GM12864 (cell line): ENCODE measurements around the gene PALD1.
A peak's percentile ranks its signal among the peaks of the same experiment; 100 is the strongest.

Source experiments
- DNase-seq: peaks from one replicate; pipeline ENCODE4 v3.0.0-alpha.2; 2011; ENCODE audit warnings: low read depth
- H3K4me3 ChIP-seq: 2 replicates; pipeline ENCODE4 v1.5.1; 2011; ENCODE audit warnings: mild to moderate bottlenecking, low read depth, low read length, control low read depth
- CTCF ChIP-seq: IDR thresholded peaks from 2 replicates; pipeline ENCODE4 v1.5.1; 2011; ENCODE audit warnings: low read depth, mild to moderate bottlenecking, moderate library complexity, low read length, control low read depth, inconsistent platforms; ENCODE audit errors: missing control alignments

The PALD1 gene

DNA sequence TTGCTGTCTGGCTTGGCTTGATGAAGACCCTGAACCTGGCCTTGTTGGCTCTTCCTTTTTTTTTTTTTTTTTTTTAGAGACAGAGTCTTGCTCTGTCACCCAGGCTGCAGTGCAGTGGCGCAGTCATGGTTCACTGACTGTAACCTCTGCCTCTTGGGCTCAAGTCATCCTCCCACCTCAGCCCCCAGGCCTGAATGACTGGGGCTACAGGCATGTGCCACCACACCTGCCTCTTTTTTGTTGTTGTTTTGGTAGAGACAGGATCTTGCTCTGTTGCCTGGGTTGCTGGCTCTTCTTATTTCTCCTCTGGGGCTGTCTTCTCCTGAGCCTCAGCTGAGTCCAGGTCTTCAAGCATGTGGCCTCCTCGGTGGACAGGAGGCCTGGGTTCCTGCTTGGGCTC lies 79.3 kb downstream of the PALD1 start:
- DNase-seq = no peak
- no peak overlapping the region for H3K4me3 ChIP-seq
- no peak for TF ChIP-seq CTCF

DNA sequence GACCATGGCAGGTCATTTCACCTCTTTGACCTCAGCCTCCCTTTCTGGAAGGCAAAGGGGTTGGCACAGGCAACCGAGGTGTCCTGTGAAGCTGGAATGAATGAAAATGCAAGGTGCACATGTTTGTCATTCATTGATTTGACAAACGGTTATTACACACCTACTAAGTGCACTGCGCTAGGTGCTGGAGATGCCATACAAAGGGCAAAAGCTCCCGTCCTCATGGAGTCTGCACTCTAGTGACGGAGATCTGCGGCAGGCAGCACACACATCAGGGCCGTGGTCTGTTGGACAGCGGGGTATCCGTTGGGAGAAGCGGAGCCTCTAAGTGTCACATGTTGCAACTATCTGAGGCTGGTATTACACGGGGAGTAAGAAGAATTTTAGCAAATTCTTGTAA lies 79.7 kb downstream of the PALD1 start:
- no peak for DNase-seq
- no peak overlapping the region for H3K4me3 ChIP-seq
- TF ChIP-seq CTCF = no peak

DNA sequence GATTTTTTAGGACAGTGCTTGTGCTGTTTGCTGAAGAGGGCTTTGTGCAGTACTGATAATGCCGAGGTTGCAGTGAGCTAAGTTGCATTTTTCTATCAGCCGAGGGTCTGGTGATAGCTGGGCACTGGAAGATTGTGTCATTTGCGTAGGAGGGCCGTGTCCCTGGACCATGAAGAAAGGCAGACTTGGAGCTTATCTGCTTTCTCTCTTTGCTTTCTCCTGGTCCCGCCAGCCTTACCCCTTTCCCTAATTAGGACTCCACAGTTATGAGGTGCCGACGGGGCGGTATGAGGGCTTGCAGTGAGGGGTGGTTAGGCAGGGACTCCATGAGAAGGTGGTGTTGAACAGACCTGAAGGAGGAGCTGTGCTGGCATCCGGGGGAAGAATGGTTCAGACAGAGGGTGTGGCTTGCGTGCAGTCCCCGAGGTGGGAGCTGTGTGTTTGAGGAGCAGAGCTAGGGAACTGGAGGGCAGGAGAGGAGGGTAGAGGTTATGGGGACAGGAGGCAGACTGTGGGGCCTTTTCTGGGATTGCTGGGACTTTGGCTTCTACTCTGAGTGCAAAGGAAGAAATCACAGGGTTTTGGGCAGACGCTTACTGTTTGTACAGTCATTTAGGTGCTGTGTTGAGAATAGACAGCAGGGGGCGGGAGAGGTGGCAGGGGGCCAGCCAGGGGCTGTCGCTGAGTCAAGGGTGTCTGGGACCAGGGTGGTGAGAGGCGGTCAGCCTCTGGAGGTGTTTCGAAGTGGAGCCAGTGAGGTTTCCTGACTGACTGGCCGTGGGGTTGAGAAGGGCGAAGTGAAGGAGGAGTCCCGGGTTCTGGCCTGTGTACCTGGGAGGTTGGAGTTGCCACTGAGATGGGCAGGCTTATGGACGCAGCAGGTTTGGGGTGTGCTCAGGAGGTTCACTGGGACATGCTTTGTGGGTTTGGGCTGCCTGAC lies 80.6 kb downstream of the PALD1 start:
- TF ChIP-seq CTCF = peak; percentile 55
- DNase-seq = no peak
- peak overlapping the region; percentile 34 for H3K4me3 ChIP-seq

GRCh38 chr10:70559861-70560260 lies 81.3 kb downstream of the PALD1 start:
- no peak for DNase-seq

DNA sequence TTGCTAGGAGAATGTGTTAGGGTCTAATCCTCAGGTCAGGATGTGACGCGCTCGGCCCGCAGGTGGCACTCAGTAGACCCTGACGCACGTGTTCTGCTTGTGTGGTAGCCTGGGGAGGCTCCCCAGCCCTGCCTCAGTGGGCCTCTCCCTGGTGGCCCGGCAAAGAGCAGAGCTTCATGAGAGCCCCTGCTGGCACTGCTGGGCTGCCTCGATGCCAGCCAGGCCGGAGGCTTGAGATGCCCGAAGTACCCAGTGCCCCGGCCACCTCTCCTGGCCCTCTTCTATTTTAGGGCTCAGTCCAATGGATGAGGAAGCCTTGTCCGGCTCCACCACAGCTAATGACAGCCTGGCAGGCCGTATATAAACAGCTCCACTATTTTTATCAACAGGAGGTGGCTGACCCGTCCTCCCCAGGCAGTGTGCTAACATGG lies 82.0 kb downstream of the PALD1 start:
- TF ChIP-seq CTCF = no peak
- H3K4me3 ChIP-seq = no peak overlapping the region
- DNase-seq = no peak

More at GRCh38 chr10:70559861-70560260, 81.3 kb downstream of the PALD1 start:
- no peak overlapping the region for H3K4me3 ChIP-seq
- TF ChIP-seq CTCF = no peak

DNA sequence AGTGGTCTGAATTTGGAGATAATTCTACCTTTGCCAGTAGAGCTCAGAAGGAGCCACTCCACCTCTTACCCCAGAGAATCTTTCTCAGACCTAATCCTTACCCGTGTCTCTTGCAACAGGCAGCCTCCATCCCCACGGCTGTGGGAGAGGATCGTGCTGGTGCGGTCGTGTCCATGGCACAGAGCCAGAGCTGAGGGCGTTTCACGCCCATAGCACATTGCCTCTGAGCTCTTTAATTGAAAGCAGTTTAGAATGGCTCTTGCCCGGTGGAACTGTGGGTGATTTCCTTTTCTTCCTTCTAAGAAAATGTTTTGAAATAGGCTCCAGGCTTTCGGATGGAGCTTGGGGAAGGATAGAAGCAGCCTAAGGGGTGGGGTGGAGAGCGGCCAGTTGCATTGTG lies 82.5 kb downstream of the PALD1 start:
- DNase-seq = no peak
- TF ChIP-seq CTCF = no peak
- H3K4me3 ChIP-seq = no peak overlapping the region

DNA sequence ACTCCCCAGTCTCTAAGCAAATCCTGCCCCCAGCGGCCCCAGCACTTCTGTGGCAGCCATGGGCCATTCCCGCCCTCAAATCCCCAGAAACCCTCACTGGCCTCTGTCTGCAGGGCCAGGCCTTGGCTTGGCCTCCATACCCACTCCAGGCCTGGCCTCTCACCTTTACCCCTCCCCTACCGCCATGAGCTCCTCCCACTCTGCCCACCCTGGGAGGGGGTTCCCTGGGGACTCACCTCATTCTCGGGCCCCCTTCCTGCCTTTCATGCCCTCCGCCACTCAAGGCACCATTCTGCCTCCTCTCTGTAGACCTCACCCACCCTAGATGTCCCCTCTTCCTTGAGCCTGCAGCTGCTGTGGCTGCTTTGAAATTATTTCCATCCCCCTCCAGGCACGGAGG lies 83.0 kb downstream of the PALD1 start:
- no peak for DNase-seq
- no peak overlapping the region for H3K4me3 ChIP-seq
- no peak for TF ChIP-seq CTCF
